Measurements from ENCODE around the gene FGD6. TPM values are rescaled to one million over a fixed set of nuclear protein-coding genes. Genes with fewer than 3 reads are reported as not detected.

The FGD6 gene
- total and polyA plus RNA-seq, 2 donors (not counting 1 experiment from before 2014, with no cell fraction given): 3.3 to 4.7 TPM

DNA sequence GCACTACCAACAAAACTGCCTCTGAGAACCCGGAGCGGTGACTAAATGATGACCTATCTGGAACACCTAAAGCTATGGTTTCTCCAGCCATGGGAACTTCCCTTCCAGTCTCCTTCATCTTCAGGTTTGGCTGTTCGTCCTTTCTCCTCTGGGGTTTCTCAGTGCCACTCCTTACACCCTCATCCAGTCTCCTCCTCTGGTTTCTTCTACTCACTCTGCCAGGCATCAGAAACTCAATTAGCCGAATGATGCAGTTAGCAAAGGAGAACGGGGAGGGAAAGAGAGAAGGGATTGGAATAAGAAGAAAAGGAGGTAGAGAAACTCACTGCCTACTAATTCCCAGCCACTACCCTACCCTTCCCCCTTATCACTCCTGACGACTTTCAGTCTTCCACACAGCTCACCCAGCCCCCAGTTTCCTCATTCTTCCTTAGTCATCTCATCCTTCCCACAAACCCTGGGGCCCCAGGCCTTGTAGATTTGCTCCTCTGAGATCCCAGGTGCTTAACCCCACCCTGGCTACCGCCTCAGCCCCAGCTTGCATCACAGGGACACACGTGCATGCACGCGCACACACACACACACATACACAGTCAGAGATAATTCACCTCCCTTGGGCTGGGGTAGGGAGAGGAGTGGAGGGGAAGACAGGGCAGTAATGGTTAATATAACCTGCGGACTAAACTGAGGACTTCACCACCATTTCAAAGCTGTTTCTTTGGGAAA lies 13.0 kb downstream of the FGD6 start:
- no peak overlapping the region for H3K9ac ChIP-seq (ENCODE audit: insufficient read depth, low read length)
- H3K27me3 ChIP-seq (ENCODE audit: control insufficient read depth, insufficient read depth, low read length): no peaks in the 10 kb centered on the region
- no peak overlapping the region for H3K4me2 ChIP-seq (ENCODE audit: extremely low read depth, insufficient read depth, low read length)
- H3K4me3 ChIP-seq (replicated peaks in 1 of 4; ENCODE audit: control extremely low read depth in 1 of 4, insufficient read depth in 1 of 4, low read depth in 3 of 4, low read length in 4 of 4): no peak overlapping the region
- H3K4me1 ChIP-seq (ENCODE audit: control insufficient read depth, extremely low read depth, insufficient read depth, low read length): peaks cover 22% of the 10 kb centered on the region
- H2AFZ ChIP-seq (ENCODE audit: low read length): peak overlapping the region; percentile 13
- no peaks in the 10 kb centered on the region for H4K20me1 ChIP-seq (ENCODE audit: control insufficient read depth, extremely low read depth, insufficient read depth, low read length)
- peak; percentile 81 to 95 for DNase-seq (ENCODE audit: low read depth in 2 of 2)
- peak overlapping the region; percentile 57 for H3K27ac ChIP-seq (ENCODE audit: insufficient read depth, low read length)
- TF ChIP-seq, protein P1, sequence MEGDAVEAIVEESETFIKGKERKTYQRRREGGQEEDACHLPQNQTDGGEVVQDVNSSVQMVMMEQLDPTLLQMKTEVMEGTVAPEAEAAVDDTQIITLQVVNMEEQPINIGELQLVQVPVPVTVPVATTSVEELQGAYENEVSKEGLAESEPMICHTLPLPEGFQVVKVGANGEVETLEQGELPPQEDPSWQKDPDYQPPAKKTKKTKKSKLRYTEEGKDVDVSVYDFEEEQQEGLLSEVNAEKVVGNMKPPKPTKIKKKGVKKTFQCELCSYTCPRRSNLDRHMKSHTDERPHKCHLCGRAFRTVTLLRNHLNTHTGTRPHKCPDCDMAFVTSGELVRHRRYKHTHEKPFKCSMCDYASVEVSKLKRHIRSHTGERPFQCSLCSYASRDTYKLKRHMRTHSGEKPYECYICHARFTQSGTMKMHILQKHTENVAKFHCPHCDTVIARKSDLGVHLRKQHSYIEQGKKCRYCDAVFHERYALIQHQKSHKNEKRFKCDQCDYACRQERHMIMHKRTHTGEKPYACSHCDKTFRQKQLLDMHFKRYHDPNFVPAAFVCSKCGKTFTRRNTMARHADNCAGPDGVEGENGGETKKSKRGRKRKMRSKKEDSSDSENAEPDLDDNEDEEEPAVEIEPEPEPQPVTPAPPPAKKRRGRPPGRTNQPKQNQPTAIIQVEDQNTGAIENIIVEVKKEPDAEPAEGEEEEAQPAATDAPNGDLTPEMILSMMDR (conservative IDR thresholded peaks at IDR 0.05 in 1 of 2, IDR thresholded peaks at IDR 0.05 in 1 of 2; ENCODE audit: low read depth in 1 of 2, low read length in 2 of 2): no peak
- no peak for TF ChIP-seq EZH2 (IDR thresholded peaks at IDR 0.05; ENCODE audit: low read length, missing control alignments)
- no peaks in the 10 kb centered on the region for H3K79me2 ChIP-seq (ENCODE audit: control insufficient read depth, insufficient read depth, low read length)
- no peaks in the 10 kb centered on the region for H3K36me3 ChIP-seq (ENCODE audit: control insufficient read depth, insufficient read depth, low read length)
- no peaks in the 10 kb centered on the region for H3K9me3 ChIP-seq (ENCODE audit: control insufficient read depth, insufficient read depth, low read depth, low read length)

- Histone ChIP-seq H3K4me3 (replicated peaks in 1 of 4; ENCODE audit: control extremely low read depth in 1 of 4, insufficient read depth in 1 of 4, low read depth in 3 of 4, low read length in 4 of 4) (no peak overlapping the region), H3K36me3 (ENCODE audit: control insufficient read depth, insufficient read depth, low read length) (no peaks in the 10 kb centered on the region), H3K79me2 (ENCODE audit: control insufficient read depth, insufficient read depth, low read length) (no peaks in the 10 kb centered on the region), H3K9ac (ENCODE audit: insufficient read depth, low read length) (no peak overlapping the region), H3K4me1 (ENCODE audit: control insufficient read depth, extremely low read depth, insufficient read depth, low read length) (peaks cover 22% of the 10 kb centered on the region), H3K27ac (ENCODE audit: insufficient read depth, low read length) (no peak overlapping the region), H2AFZ (ENCODE audit: low read length) (no peak overlapping the region), H4K20me1 (ENCODE audit: control insufficient read depth, extremely low read depth, insufficient read depth, low read length) (no peaks in the 10 kb centered on the region), H3K4me2 (ENCODE audit: extremely low read depth, insufficient read depth, low read length) (no peak overlapping the region), H3K9me3 (ENCODE audit: control insufficient read depth, insufficient read depth, low read depth, low read length) (no peaks in the 10 kb centered on the region), H3K27me3 (ENCODE audit: control insufficient read depth, insufficient read depth, low read length) (no peaks in the 10 kb centered on the region)
- no peak for DNase-seq (ENCODE audit: low read depth in 2 of 2)
- TF ChIP-seq, protein P1 (conservative IDR thresholded peaks at IDR 0.05 in 1 of 2, IDR thresholded peaks at IDR 0.05 in 1 of 2; ENCODE audit: low read depth in 1 of 2, low read length in 2 of 2): no peak
- TF ChIP-seq EZH2 (IDR thresholded peaks at IDR 0.05; ENCODE audit: low read length, missing control alignments): no peak
These were observed 13.7 kb downstream of the FGD6 start for GRCh38 chr12:95203487-95204030.

DNA sequence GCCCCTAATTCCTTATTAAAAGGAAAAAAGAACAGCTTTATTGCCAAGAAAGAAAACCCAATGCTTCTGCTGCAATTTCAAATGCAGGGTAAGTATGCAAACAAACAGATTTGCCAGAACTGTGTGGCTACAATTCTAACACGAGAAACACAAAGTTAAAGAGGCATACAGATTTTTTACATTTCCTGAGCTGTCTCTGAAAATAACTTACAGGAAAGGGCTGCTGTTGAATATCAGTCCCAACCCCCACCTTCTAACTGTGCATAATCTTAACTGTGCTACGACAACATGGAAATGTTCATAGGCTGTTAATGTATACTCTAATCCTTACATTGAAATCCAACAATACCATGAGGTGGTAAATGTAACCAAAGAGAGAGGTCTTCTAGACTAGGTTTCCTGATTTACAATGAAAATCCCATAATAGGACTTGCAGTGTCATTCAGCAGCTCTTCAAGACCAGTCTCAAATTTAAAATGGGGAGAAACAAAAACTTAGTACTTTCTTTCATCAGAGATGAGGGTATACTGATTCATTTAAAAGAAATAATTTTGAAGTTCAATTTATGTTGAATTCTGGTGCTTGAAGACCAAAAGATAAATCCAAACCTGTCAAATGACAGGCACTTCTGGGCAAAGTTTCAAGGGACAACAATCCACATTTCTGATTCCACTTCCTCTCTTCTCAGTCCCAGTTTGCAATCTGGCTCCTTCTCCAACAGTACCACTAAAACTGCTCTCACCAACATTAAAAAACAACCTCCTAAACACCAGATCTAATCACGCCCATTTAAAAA lies 14.4 kb downstream of the FGD6 start:
- Histone ChIP-seq H3K27me3 (ENCODE audit: control insufficient read depth, insufficient read depth, low read length) (no peaks in the 10 kb centered on the region), H3K4me1 (ENCODE audit: control insufficient read depth, extremely low read depth, insufficient read depth, low read length) (peaks cover 22% of the 10 kb centered on the region), H3K9me3 (ENCODE audit: control insufficient read depth, insufficient read depth, low read depth, low read length) (no peaks in the 10 kb centered on the region), H3K9ac (ENCODE audit: insufficient read depth, low read length) (no peak overlapping the region), H4K20me1 (ENCODE audit: control insufficient read depth, extremely low read depth, insufficient read depth, low read length) (no peaks in the 10 kb centered on the region), H3K36me3 (ENCODE audit: control insufficient read depth, insufficient read depth, low read length) (no peaks in the 10 kb centered on the region), H3K4me3 (replicated peaks in 1 of 4; ENCODE audit: control extremely low read depth in 1 of 4, insufficient read depth in 1 of 4, low read depth in 3 of 4, low read length in 4 of 4) (no peak overlapping the region), H3K4me2 (ENCODE audit: extremely low read depth, insufficient read depth, low read length) (peak overlapping the region; percentile 33), H2AFZ (ENCODE audit: low read length) (no peak overlapping the region), H3K27ac (ENCODE audit: insufficient read depth, low read length) (no peak overlapping the region), H3K79me2 (ENCODE audit: control insufficient read depth, insufficient read depth, low read length) (no peaks in the 10 kb centered on the region)
- peak in 1 of 2 donors; percentile 39 for DNase-seq (ENCODE audit: low read depth in 2 of 2)
- no peak for TF ChIP-seq EZH2 (IDR thresholded peaks at IDR 0.05; ENCODE audit: low read length, missing control alignments)
- TF ChIP-seq, protein P1 (conservative IDR thresholded peaks at IDR 0.05 in 1 of 2, IDR thresholded peaks at IDR 0.05 in 1 of 2; ENCODE audit: low read depth in 1 of 2, low read length in 2 of 2): no peak

Data from fibroblast of lung (primary cell).